H1 (cell line): Measurements from ENCODE around the gene FGFRL1. TPM values are rescaled to one million over a fixed set of nuclear protein-coding genes. Genes with fewer than 3 reads are reported as not detected.

Experiments
- CTCF ChIA-PET: fragments of 300-600 bp; sonication (Branson Sonifier 250); formaldehyde crosslinking; loops from one replicate; lab custom pipeline; 2021; ENCODE audit not compliant: partially characterized antibody; lab: Charles Lee
- POLR2A ChIA-PET: fragments of 300-600 bp; sonication (Branson Sonifier 250); formaldehyde crosslinking; loops from one replicate; lab custom pipeline; 2021; ENCODE audit warnings: inconsistent platforms; ENCODE audit not compliant: partially characterized antibody; lab: Charles Lee
- DNase-seq, 2 experiments: peaks; one replicate each; pipeline versions ENCODE4 v3.0.0 to v3.0.0-alpha.2; 2010 to 2022; ENCODE audit warnings: low spot score in 2 of 2, low read depth in 1 of 2, mixed read lengths in 1 of 2
- FAIRE-seq: peaks from 2 replicates; lab custom pipeline; 2011; peaks lifted over from hg19 to GRCh38; lab: Jason Lieb, UNC
- H2AFZ ChIP-seq: 2 replicates; pipeline ENCODE4 v1.8.1; 2012; ENCODE audit warnings: low read length, inconsistent platforms
- H2AK5ac ChIP-seq: 2 replicates; pipeline ENCODE4 v1.6.1; 2013; ENCODE audit warnings: low read depth, low read length
- H2BK120ac ChIP-seq: replicated peaks from 2 replicates; pipeline ENCODE3; 2013; ENCODE audit warnings: low read depth, low read length, inconsistent platforms
- H2BK12ac ChIP-seq: 2 replicates; pipeline ENCODE4 v1.6.1; 2013; ENCODE audit warnings: low read depth, low read length
- H2BK15ac ChIP-seq: 2 replicates; pipeline ENCODE4 v1.6.1; 2013; ENCODE audit warnings: low read length
- H2BK20ac ChIP-seq: 2 replicates; pipeline ENCODE4 v1.6.1; 2013; ENCODE audit warnings: low read length
- H2BK5ac ChIP-seq: 2 replicates; pipeline ENCODE4 v1.6.1; 2013; ENCODE audit warnings: low read depth, low read length
- H3K14ac ChIP-seq: 2 replicates; pipeline ENCODE4 v1.6.1; 2013; ENCODE audit warnings: inconsistent platforms; ENCODE audit not compliant: insufficient read length
- H3K18ac ChIP-seq: 2 replicates; pipeline ENCODE4 v1.6.1; 2013; ENCODE audit warnings: low read length; ENCODE audit errors: extremely low read depth
- H3K23ac ChIP-seq: 2 replicates; pipeline ENCODE4 v1.6.1; 2013; ENCODE audit warnings: inconsistent platforms; ENCODE audit not compliant: insufficient read length
- H3K23me2 ChIP-seq: 2 replicates; pipeline ENCODE4 v1.6.1; 2013; ENCODE audit warnings: low read depth, low read length
- H3K27ac ChIP-seq: 2 replicates; pipeline ENCODE4 v1.6.1; 2011; ENCODE audit warnings: low read depth, low read length, inconsistent platforms
- H3K27me3 ChIP-seq, 4 experiments: replicated peaks in 1 of 4; 1 replicate in 1 of 4; 2 replicates in 3 of 4; pipeline versions ENCODE4 v1.6.1 to v1.8.1; 2011 to 2013; ENCODE audit warnings: low read length in 3 of 4, mild to moderate bottlenecking in 3 of 4, inconsistent platforms in 2 of 4, mixed read lengths in 2 of 4, moderate library complexity in 1 of 4; ENCODE audit not compliant: control insufficient read depth in 3 of 4, insufficient read depth in 3 of 4; ENCODE audit errors: extremely low read depth in 1 of 4
- H3K36me3 ChIP-seq, 4 experiments: 2 replicates each; pipeline versions ENCODE4 v1.6.1 to v1.8.1; 2011 to 2013; ENCODE audit warnings: mild to moderate bottlenecking in 4 of 4, low read length in 3 of 4, moderate library complexity in 2 of 4, control low read depth in 1 of 4, inconsistent platforms in 1 of 4; ENCODE audit not compliant: insufficient read depth in 4 of 4, control insufficient read depth in 2 of 4
- H3K4ac ChIP-seq: replicated peaks from 2 replicates; pipeline ENCODE3; 2013; ENCODE audit warnings: low read length, low read depth, mixed read lengths, inconsistent platforms; ENCODE audit not compliant: insufficient read length
- H3K4me1 ChIP-seq, 4 experiments: replicated peaks in 1 of 4; 1 replicate in 1 of 4; 2 replicates in 3 of 4; pipeline versions ENCODE4 v1.6.1 to v1.8.1; 2011 to 2013; ENCODE audit warnings: low read length in 3 of 4, inconsistent platforms in 2 of 4, mixed read lengths in 1 of 4; ENCODE audit not compliant: insufficient read depth in 4 of 4, control insufficient read depth in 3 of 4
- H3K4me2 ChIP-seq, 2 experiments: 2 replicates each; pipeline versions ENCODE4 v1.6.1 to v1.8.1; 2011 to 2013; ENCODE audit warnings: low read depth in 2 of 2, low read length in 2 of 2, control low read depth in 1 of 2, inconsistent platforms in 1 of 2, mild to moderate bottlenecking in 1 of 2; ENCODE audit not compliant: insufficient read depth in 1 of 2
- H3K4me3 ChIP-seq, 4 experiments: fragments of 200-600, 300-600 bp in 1 of 4; sonication (generic), shearing (Covaris generic), sonication (Bioruptor Twin) in 1 of 4; 2 replicates each; pipeline versions ENCODE4 v1.5.1 to v1.8.1; 2011 to 2016; ENCODE audit warnings: low read length in 4 of 4, low read depth in 3 of 4, control low read depth in 2 of 4, inconsistent platforms in 2 of 4, mild to moderate bottlenecking in 2 of 4, mixed read lengths in 1 of 4, moderate library complexity in 1 of 4; ENCODE audit not compliant: insufficient read depth in 2 of 4; ENCODE audit errors: extremely low read depth in 1 of 4
- H3K56ac ChIP-seq: replicated peaks from 2 replicates; pipeline ENCODE3; 2013; ENCODE audit warnings: low read depth, mild to moderate bottlenecking, mixed read lengths, low read length, inconsistent platforms; ENCODE audit not compliant: insufficient read length
- H3K79me1 ChIP-seq: 2 replicates; pipeline ENCODE4 v1.6.1; 2013; ENCODE audit warnings: low read depth, low read length, control low read depth
- H3K79me2 ChIP-seq, 2 experiments: 2 replicates each; pipeline versions ENCODE4 v1.6.1 to v1.8.1; 2012 to 2013; ENCODE audit warnings: low read length in 2 of 2, mild to moderate bottlenecking in 2 of 2, inconsistent platforms in 1 of 2; ENCODE audit not compliant: insufficient read depth in 2 of 2, control insufficient read depth in 1 of 2
- H3K9ac ChIP-seq, 4 experiments: replicated peaks in 1 of 4; 1 replicate in 1 of 4; 2 replicates in 3 of 4; pipeline versions ENCODE4 v1.6.1 to v1.8.1; 2011 to 2013; ENCODE audit warnings: low read depth in 3 of 4, low read length in 3 of 4, control low read depth in 2 of 4, mild to moderate bottlenecking in 2 of 4, moderate library complexity in 2 of 4, inconsistent platforms in 1 of 4; ENCODE audit errors: extremely low read depth in 1 of 4
- H3K9me3 ChIP-seq, 2 experiments: 2 replicates each; pipeline versions ENCODE4 v1.6.1 to v1.8.1; 2012 to 2013; ENCODE audit warnings: mild to moderate bottlenecking in 2 of 2, moderate library complexity in 2 of 2, control low read depth in 1 of 2, inconsistent platforms in 1 of 2, low read depth in 1 of 2, low read length in 1 of 2, mixed read lengths in 1 of 2; ENCODE audit not compliant: insufficient read depth in 2 of 2
- H4K20me1 ChIP-seq, 2 experiments: replicated peaks in 1 of 2; 2 replicates each; pipeline versions ENCODE3 to v1.8.1; 2011 to 2013; ENCODE audit warnings: inconsistent platforms in 2 of 2, low read length in 2 of 2, mild to moderate bottlenecking in 1 of 2; ENCODE audit not compliant: insufficient read depth in 2 of 2, control insufficient read depth in 1 of 2
- H4K5ac ChIP-seq: 2 replicates; pipeline ENCODE4 v1.6.1; 2013; ENCODE audit warnings: low read length, low read depth, mixed read lengths, inconsistent platforms; ENCODE audit not compliant: insufficient read length
- H4K8ac ChIP-seq: 2 replicates; pipeline ENCODE4 v1.8.0; 2013; ENCODE audit warnings: mild to moderate bottlenecking, moderate library complexity, low read length, inconsistent platforms; ENCODE audit not compliant: insufficient read depth; ENCODE audit errors: extremely low read depth
- H4K91ac ChIP-seq: replicated peaks from 2 replicates; pipeline ENCODE3; 2013; ENCODE audit warnings: low read length, mixed read lengths, inconsistent platforms; ENCODE audit not compliant: insufficient read length
- BACH1 ChIP-seq: IDR thresholded peaks from 2 replicates; pipeline ENCODE4 v1.6.1; 2012; ENCODE audit warnings: low read length, improper control_type of control experiment
- MAFK ChIP-seq: IDR thresholded peaks from 2 replicates; pipeline ENCODE4 v1.6.1; 2012; ENCODE audit warnings: low read depth, mild to moderate bottlenecking, improper control_type of control experiment, low read length
- RXRA ChIP-seq: IDR thresholded peaks from 2 replicates; pipeline ENCODE4 v1.6.1; 2011; ENCODE audit warnings: low read depth, mild to moderate bottlenecking, low read length, moderate library complexity; ENCODE audit not compliant: insufficient read depth
- WGBS, 2 experiments: shearing (Covaris generic) in 1 of 2; methylation state at CpG; one replicate each; pipeline versions ENCODE4 v1.1.6 to v1.1.7; 2013 to 2015; ENCODE audit warnings: low lambda C conversion rate in 2 of 2, mixed read lengths in 2 of 2, inconsistent platforms in 1 of 2, low coverage in 1 of 2, missing lambda C conversion rate in 1 of 2; ENCODE audit not compliant: insufficient replicate concordance in 2 of 2, insufficient coverage in 1 of 2, insufficient read length in 1 of 2; ENCODE audit errors: extremely low coverage in 1 of 2, missing lambda C conversion rate in 1 of 2; 5-methylcytosine and 5-hydroxymethylcytosine counted together
- polyA plus RNA-seq, 7 experiments: library from polyadenylated mRNA; depleted of rRNA in 3 of 7; stranded (reverse) in 5 of 7; unstranded in 2 of 7; fragments of >200 nt in 5 of 7; fragments of 200-250 nt in 2 of 7; gene quantifications; 1 replicate in 5 of 7; 2 replicates in 1 of 7; 4 replicates in 1 of 7; pipeline versions ENCODE4 v1.2.1 to v1.2.3, GENCODE V29; 2011 to 2013; ENCODE audit warnings: missing spikeins in 2 of 7, mixed read lengths in 2 of 7
- total RNA-seq: library from RNA; stranded (reverse); fragmentation: NEBNext Ultra II Directional; extraction: Animal tissue kit (Norgen Biotek cat#: 25700); gene quantifications from 2 replicates; pipeline ENCODE4 v1.2.1, GENCODE V29; 2021

The FGFRL1 gene
- total and polyA plus RNA-seq, 2 of the 8 experiments (the other 6 are each of a cell fraction or from before 2014, with no cell fraction given), result 18.9 to 34.6 TPM

DNA sequence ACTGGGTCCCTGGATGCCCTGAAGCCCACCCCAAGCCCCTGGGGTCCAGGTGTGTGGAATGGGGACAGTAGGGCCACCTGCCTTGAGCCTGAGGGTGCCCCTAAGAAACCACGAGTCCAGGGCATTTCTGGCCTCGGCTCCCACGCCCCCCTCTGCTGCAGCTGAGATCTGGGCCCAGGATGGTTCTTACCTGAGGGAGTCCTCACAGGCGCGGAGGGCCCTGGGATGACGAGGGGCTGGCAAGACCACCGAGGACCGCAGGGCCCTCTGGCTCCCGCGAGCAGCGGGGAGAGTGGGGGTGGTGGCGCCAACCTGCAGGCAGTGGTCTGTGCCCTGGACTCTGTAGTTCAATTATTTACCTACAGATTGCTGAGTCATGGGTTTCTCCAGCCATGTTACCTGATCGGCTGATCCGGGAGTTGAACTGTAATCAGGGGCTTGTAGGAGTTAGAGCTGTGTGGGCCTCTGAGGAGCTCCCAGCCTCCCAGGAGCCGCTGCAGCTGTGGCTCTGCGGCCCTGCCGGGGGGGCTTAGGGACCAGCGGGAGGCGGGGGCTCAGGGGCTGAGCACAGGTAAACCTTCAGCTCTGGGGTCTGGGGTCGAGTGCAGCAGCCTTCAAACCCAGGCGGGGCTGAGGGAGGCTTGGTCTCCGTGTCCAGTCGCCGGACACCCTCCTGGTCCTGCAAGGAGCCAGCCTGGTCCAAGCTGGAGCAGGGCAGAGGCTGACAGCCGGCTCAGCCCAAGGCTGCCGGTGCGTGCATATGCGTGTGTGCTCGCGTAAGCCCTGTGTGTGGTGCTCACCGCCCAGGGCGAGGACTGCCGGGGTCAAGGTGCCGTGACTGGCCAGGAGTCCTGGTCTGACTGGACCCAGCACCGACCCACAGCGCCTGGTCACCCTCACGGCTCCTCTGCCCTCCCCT lies 18.1 kb upstream of the FGFRL1 start, which contains the start of gene SLC26A1:
Gene SLC26A1 (minus strand): TSS at position 294 of the 919 bp plus-strand sequence. CDS start 1,701 bp downstream, outside the sequence.
- 93% methylated on average over 28 of the region's 37 CpGs; no CpG with 5 or more reads in 1 of the 2 experiments for WGBS, 2 experiments
- peaks cover 0 to 2% (median 2%) of the 10 kb centered on the region in 4 experiments; a peak in 3 of 7 replicates for H3K4me1 ChIP-seq
- no peaks in the 10 kb centered on the region for H3K9me3 ChIP-seq
- H4K8ac ChIP-seq, result 0 out of 2 replicates have a peak within 1 kb of the TSS, but pooled peaks have one; percentile 25
- H3K9ac ChIP-seq, result no peak within 1 kb of the TSS
- no peak within 1 kb of the TSS for H2BK20ac ChIP-seq
- H3K14ac ChIP-seq, result no peak within 1 kb of the TSS
- H3K27ac ChIP-seq, result no peak within 1 kb of the TSS
- no peak within 1 kb of the TSS for H2BK120ac ChIP-seq
- DNase-seq (no peak), FAIRE-seq (no peak)
- no peak within 1 kb of the TSS for H2AFZ ChIP-seq
- no peak within 1 kb of the TSS for H3K4me3 ChIP-seq
- no peaks in the 10 kb centered on the region for H3K79me2 ChIP-seq
- H4K5ac ChIP-seq, result no peak within 1 kb of the TSS
- H3K18ac ChIP-seq, result no peak within 1 kb of the TSS
- 0 out of 2 replicates have a peak within 1 kb of the TSS, but pooled peaks have one; percentile 27 for H2BK12ac ChIP-seq
- peak within 1 kb of the TSS; percentile 40 for H4K91ac ChIP-seq
- no peak within 1 kb of the TSS for H2BK15ac ChIP-seq
- peak within 1 kb of the TSS; percentile 69 for H3K4ac ChIP-seq
- no peaks in the 10 kb centered on the region; a peak in 1 of 8 replicates for H3K36me3 ChIP-seq
- no peak within 1 kb of the TSS for H3K4me2 ChIP-seq
- H3K27me3 ChIP-seq, result peaks cover 16 to 30% (median 27%) of the 10 kb centered on the region in 4 experiments
- H3K56ac ChIP-seq, result no peak within 1 kb of the TSS
- H4K20me1 ChIP-seq, result peaks cover 2 to 14% of the 10 kb centered on the region in 2 experiments
- no peaks in the 10 kb centered on the region for H3K79me1 ChIP-seq
- no peak within 1 kb of the TSS for H2BK5ac ChIP-seq
- H3K23me2 ChIP-seq, result no peaks in the 10 kb centered on the region; the same call in 1 of the 2 replicates
- no peak within 1 kb of the TSS for H2AK5ac ChIP-seq
- no peak within 1 kb of the TSS for H3K23ac ChIP-seq
- POLR2A ChIA-PET, result no interaction called here
- TF ChIP-seq MAFK (peak; percentile 72), BACH1 (peak; percentile 62; the same call in 1 of the 2 replicates), RXRA (no peak)
- CTCF ChIA-PET, result interaction anchor here (0.5 to 2.2 kb wide), 5 partner anchors 31 to 707 kb away, joined by 3 to 7 read pairs (median 3); no protein-coding TSS in a partner anchor
